SH-SY5Y (cell line): ENCODE data around the gene MAST4.

ENCODE experiments used
- GATA2 ChIP-seq: IDR thresholded peaks from 2 replicates; pipeline ENCODE4 v1.6.1; 2011; ENCODE audit warnings: mild to moderate bottlenecking, low read depth, low read length
- GATA3 ChIP-seq: IDR thresholded peaks from 2 replicates; pipeline ENCODE4 v1.6.1; 2011; ENCODE audit warnings: low read depth, mild to moderate bottlenecking, low read length, moderate library complexity

DNA sequence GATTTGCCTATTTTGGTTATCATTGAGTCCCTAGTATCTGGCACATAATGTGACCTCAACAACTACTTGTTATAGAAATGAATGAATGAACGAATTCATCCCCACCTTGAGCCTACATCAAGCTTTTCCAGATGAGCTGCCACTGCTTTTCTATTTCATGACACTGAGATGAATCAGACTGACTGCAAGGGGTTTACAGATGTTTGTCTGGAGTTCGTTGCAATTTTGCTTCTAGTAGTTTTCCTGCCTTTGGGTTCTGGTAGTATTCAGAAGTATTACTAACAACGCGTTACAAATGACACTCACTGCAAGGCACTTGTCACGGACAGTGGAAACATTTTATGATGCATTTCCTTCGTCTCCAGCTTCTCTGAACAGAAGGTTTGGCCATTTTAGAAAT, 378.1 kb downstream of the MAST4 start:
- TF ChIP-seq GATA2: no peak
- no peak for TF ChIP-seq GATA3
